Nephron progenitor cell (in vitro differentiated cells): ENCODE measurements around the gene FBXO4.

Experiments
- DNase-seq: peaks from one replicate; pipeline ENCODE4 v3.0.0; 2021
- H3K27ac Mint-ChIP-seq: 2 replicates; pipeline ENCODE4 v1.8.0; 2021; ENCODE audit warnings: mild to moderate bottlenecking, moderate library complexity, mixed read lengths
- H3K27me3 Mint-ChIP-seq: 2 replicates; pipeline ENCODE4 v1.8.0; 2021; ENCODE audit warnings: mild to moderate bottlenecking, low read depth, mixed read lengths; ENCODE audit not compliant: poor library complexity
- H3K36me3 Mint-ChIP-seq: 2 replicates; pipeline ENCODE4 v1.8.0; 2021; ENCODE audit warnings: low read depth, mixed read lengths
- H3K4me1 Mint-ChIP-seq: 2 replicates; pipeline ENCODE4 v1.8.0; 2021; ENCODE audit warnings: mixed read lengths
- H3K4me3 Mint-ChIP-seq: 2 replicates; pipeline ENCODE4 v1.8.0; 2021; ENCODE audit warnings: mild to moderate bottlenecking, moderate library complexity, mixed read lengths
- H3K9me3 Mint-ChIP-seq: 2 replicates; pipeline ENCODE4 v1.8.0; 2021; ENCODE audit warnings: mild to moderate bottlenecking, moderate library complexity, mixed read lengths
- TF ChIP-seq, protein P1 (sequence below): fragments of 200-600 bp; sonication (generic); IDR thresholded peaks from 2 replicates; pipeline ENCODE4 v1.5.0; 2021; ENCODE audit warnings: antibody characterized with exemption

FBXO4 gene

DNA sequence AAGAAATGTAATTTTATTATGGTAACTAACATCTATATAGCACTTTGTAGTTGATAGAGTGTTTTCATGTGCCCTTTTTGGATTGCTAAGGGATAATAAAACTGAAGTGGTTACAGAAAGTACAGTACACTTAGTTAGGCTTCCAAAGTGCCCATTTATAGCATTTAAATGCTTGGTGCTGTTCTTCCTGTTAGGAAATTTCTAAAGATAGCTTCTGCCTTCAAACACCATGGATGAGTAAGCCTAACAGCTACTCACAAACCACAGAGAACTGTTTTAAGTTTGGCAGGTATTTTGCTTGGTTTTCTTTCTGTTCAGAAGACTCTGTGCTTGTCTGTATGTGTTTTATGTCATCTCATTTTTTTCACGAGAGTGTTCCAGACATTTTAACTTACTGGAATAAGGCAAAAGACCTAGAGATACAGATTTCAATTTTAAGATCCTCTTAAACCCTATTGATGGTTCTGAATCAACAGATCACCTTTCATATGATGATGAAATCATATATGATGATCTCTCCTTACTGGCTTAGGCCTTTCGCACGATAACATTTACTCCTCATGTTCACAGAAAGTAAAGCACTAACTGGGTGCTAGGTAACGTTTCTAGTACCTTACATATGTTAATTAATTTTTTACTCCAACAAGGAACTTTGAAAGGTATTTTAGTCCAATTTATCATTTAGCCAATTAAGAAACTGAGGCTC is 16.6 kb upstream of the FBXO4 start:
- Mint-ChIP-seq H3K4me3 (no peak overlapping the region), H3K27ac (no peak overlapping the region), H3K9me3 (no peaks in the 10 kb centered on the region), H3K36me3 (peaks cover 52% of the 10 kb centered on the region), H3K4me1 (peaks cover 30% of the 10 kb centered on the region), H3K27me3 (no peaks in the 10 kb centered on the region)
- no peak for DNase-seq
- TF ChIP-seq, protein P1, sequence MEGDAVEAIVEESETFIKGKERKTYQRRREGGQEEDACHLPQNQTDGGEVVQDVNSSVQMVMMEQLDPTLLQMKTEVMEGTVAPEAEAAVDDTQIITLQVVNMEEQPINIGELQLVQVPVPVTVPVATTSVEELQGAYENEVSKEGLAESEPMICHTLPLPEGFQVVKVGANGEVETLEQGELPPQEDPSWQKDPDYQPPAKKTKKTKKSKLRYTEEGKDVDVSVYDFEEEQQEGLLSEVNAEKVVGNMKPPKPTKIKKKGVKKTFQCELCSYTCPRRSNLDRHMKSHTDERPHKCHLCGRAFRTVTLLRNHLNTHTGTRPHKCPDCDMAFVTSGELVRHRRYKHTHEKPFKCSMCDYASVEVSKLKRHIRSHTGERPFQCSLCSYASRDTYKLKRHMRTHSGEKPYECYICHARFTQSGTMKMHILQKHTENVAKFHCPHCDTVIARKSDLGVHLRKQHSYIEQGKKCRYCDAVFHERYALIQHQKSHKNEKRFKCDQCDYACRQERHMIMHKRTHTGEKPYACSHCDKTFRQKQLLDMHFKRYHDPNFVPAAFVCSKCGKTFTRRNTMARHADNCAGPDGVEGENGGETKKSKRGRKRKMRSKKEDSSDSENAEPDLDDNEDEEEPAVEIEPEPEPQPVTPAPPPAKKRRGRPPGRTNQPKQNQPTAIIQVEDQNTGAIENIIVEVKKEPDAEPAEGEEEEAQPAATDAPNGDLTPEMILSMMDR: no peak

- no peaks in the 10 kb centered on the region for H3K9me3 Mint-ChIP-seq
- no peak for DNase-seq
- no peak overlapping the region for H3K4me3 Mint-ChIP-seq
- no peaks in the 10 kb centered on the region for H3K27me3 Mint-ChIP-seq
- H3K36me3 Mint-ChIP-seq: peaks cover 59% of the 10 kb centered on the region
- no peaks in the 10 kb centered on the region for H3K4me1 Mint-ChIP-seq
- H3K27ac Mint-ChIP-seq: no peak overlapping the region
- TF ChIP-seq, protein P1: no peak
Observed at GRCh38 chr5:41918105-41918504, 7.0 kb upstream of the FBXO4 start.

GRCh38 chr5:41921166-41921565 is 3.9 kb upstream of the FBXO4 start:
- Mint-ChIP-seq H3K4me3 (no peak overlapping the region), H3K36me3 (peaks cover 50% of the 10 kb centered on the region), H3K9me3 (peaks cover 4% of the 10 kb centered on the region), H3K27ac (no peak overlapping the region), H3K4me1 (peaks cover 4% of the 10 kb centered on the region), H3K27me3 (no peaks in the 10 kb centered on the region)
- no peak for DNase-seq
- TF ChIP-seq, protein P1: no peak

DNA sequence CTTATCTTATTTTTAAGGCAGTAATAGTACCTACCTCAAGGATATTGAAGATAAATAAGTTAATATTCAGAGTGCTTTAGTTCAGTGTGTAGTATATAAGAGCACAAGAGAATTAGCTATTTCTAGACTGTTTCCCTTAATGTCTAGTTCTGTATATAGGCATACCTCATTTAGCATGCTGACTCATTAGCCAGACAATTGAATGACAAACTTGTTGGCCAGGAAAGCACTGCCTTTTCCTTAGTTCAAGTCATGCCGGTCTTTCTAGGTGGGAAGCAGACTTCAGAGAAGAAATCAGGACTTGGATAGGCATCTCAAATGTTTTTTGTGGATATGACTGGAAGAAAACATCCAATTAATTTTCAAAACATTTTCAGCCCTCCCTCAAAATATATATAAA is 3.2 kb upstream of the FBXO4 start:
- no peak for DNase-seq
- Mint-ChIP-seq H3K4me3 (no peak overlapping the region), H3K27me3 (no peaks in the 10 kb centered on the region), H3K9me3 (peaks cover 4% of the 10 kb centered on the region), H3K4me1 (peaks cover 4% of the 10 kb centered on the region), H3K36me3 (peaks cover 48% of the 10 kb centered on the region), H3K27ac (no peak overlapping the region)
- TF ChIP-seq, protein P1: no peak

DNA sequence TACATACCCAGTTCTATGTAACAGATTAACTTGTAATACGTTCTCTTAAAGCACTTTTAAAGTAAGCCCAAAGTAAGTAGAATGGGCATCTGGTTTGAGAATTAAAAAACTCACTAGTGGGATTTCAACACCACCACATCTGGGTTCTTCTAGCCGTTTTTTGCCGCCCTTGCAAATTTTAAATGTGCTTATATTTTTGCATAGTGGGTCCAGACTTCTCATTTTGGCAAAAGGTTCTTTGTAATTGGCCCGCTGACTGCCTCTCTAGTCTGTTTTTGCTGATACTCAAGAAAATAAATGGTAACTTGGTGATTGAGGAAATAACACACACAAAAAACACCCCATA is 582 bp upstream of the FBXO4 start:
- Mint-ChIP-seq H3K9me3 (peaks cover 4% of the 10 kb centered on the region), H3K36me3 (peaks cover 28% of the 10 kb centered on the region), H3K27me3 (peaks cover 3% of the 10 kb centered on the region), H3K4me1 (peaks cover 4% of the 10 kb centered on the region), H3K4me3 (peak overlapping the region; percentile 76), H3K27ac (no peak overlapping the region)
- TF ChIP-seq, protein P1: no peak
- no peak for DNase-seq

DNA sequence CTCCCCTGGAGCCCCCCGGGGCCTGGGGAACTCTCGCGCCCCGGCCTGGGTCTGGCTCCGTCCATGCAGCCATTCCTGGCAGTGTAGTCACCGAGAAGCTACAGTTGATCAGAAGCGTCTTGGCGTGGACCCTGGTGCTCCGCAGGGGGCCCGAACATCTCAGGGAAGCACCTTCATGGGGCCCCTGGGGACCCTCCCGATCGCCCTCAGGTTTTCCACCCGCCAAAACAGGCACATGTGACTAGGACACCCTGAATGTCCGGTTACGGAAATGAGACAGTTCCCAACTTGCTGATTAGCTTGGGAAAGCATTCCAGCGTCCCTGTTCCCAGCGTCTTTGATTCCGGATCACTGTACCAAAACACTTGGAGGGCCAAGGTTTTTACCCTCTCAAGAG is 472 bp downstream of the FBXO4 start:
- Mint-ChIP-seq H3K4me3 (peak overlapping the region; percentile 45), H3K4me1 (peaks cover 4% of the 10 kb centered on the region), H3K27me3 (peaks cover 3% of the 10 kb centered on the region), H3K9me3 (peaks cover 4% of the 10 kb centered on the region), H3K36me3 (peaks cover 28% of the 10 kb centered on the region), H3K27ac (no peak overlapping the region)
- no peak for DNase-seq
- TF ChIP-seq, protein P1: no peak
